Panc1 (cell line): ENCODE measurements around the gene CYB5B. TPM values are rescaled to one million over a fixed set of nuclear protein-coding genes. Genes with fewer than 3 reads are reported as not detected.
A peak's percentile ranks its signal among the peaks of the same experiment; 100 is the strongest.
"Not testable (repeated sequence)": the region's sequence is repeated elsewhere in the genome, so short reads cannot be mapped to it uniquely, and the experiment has no call there.

Source experiments
- ATAC-seq: fragments of 200-7000 bp; cut with Tn5 transposase; 2 replicates; pipeline ENCODE4 v1.9.1; 2020; ENCODE audit warnings: mild to moderate bottlenecking, moderate library complexity
- BruUV-seq: library from RNA; stranded (reverse); fragments of 400-500 nt; replicated peaks from 2 replicates; lab custom pipeline; 2021; lab: Mats Ljungman, UMichigan
- CTCF ChIA-PET: fragments of 300-600 bp; sonication (Branson Sonifier 250); formaldehyde crosslinking; loops from one replicate; lab custom pipeline; 2022; ENCODE audit warnings: antibody characterized with exemption; lab: Charles Lee
- POLR2A ChIA-PET: fragments of 300-600 bp; sonication (Branson Sonifier 250); formaldehyde crosslinking; loops from one replicate; lab custom pipeline; 2022; ENCODE audit warnings: antibody characterized with exemption; lab: Charles Lee
- DNase-seq: peaks from one replicate; pipeline ENCODE4 v3.0.0-alpha.2; 2010; ENCODE audit warnings: low read depth, low spot score
- H3K27ac ChIP-seq: 2 replicates; pipeline ENCODE4 v1.5.1; 2011; ENCODE audit warnings: mild to moderate bottlenecking, low read length, inconsistent platforms
- H3K27me3 ChIP-seq: fragments of 200-500 bp; sonication (Bioruptor generic); 2 replicates; pipeline ENCODE4 v1.6.0; 2014; ENCODE audit warnings: low read length, inconsistent platforms; ENCODE audit not compliant: control insufficient read depth, insufficient read depth
- H3K36me3 ChIP-seq: fragments of 200-500 bp; sonication (Bioruptor generic); 2 replicates; pipeline ENCODE4 v1.5.1; 2014; ENCODE audit warnings: inconsistent platforms, mild to moderate bottlenecking, low read length, moderate library complexity; ENCODE audit not compliant: control insufficient read depth, insufficient read depth
- H3K4me1 ChIP-seq: 2 replicates; pipeline ENCODE4 v1.5.1; 2011; ENCODE audit warnings: inconsistent platforms, mild to moderate bottlenecking, low read length, moderate library complexity; ENCODE audit not compliant: control insufficient read depth, insufficient read depth
- H3K4me3 ChIP-seq, 2 experiments: 2 replicates each; pipeline ENCODE4 v1.5.1; 2011 to 2012; ENCODE audit warnings: low read depth in 2 of 2, low read length in 2 of 2, mild to moderate bottlenecking in 2 of 2, inconsistent platforms in 1 of 2, moderate library complexity in 1 of 2
- H3K9me3 ChIP-seq: fragments of 200-500 bp; sonication (Bioruptor generic); 2 replicates; pipeline ENCODE4 v1.5.1; 2014; ENCODE audit warnings: low read depth, mild to moderate bottlenecking, inconsistent platforms, low read length, moderate library complexity; ENCODE audit not compliant: control insufficient read depth, insufficient read depth
- POLR2AphosphoS5 ChIP-seq: IDR thresholded peaks from 2 replicates; pipeline ENCODE4 v1.6.1; 2012; ENCODE audit warnings: mild to moderate bottlenecking, low read depth, low read length, moderate library complexity
- SIN3A ChIP-seq: IDR thresholded peaks from 2 replicates; pipeline ENCODE4 v1.6.1; 2012; ENCODE audit warnings: low read depth, mild to moderate bottlenecking, low read length, moderate library complexity, borderline replicate concordance; ENCODE audit not compliant: insufficient read depth
- TCF7L2 ChIP-seq: IDR thresholded peaks from 2 replicates; pipeline ENCODE4 v1.6.1; 2011; ENCODE audit warnings: mild to moderate bottlenecking, low read depth, low read length, inconsistent platforms
- in situ Hi-C: cut with HindIII; loops from 2 replicates; pipeline ENCODE4 v1.10.0; 2016; ENCODE audit warnings: low sequenced_read_pairs, low pct_unique_long_range_greater_than_20kb
- intact Hi-C: fragments of 100-400 bp; cut with micrococcal nuclease; formaldehyde crosslinking; loops from one replicate; pipeline ENCODE4 v1.10.0; 2022; ENCODE audit not compliant: unreplicated experiment
- total RNA-seq: library from RNA; stranded (reverse); gene quantifications from one replicate; pipeline ENCODE4 v1.2.1, GENCODE V29; 2021; ENCODE audit not compliant: unreplicated experiment
- TF ChIP-seq, protein P1 (sequence below): fragments of 450-650 bp; IDR thresholded peaks from 2 replicates; pipeline ENCODE4 v1.5.1; 2017; ENCODE audit warnings: mild to moderate bottlenecking
- TF ChIP-seq, protein P2 (sequence below), 2 experiments: IDR thresholded peaks; 2 replicates each; pipeline ENCODE4 v1.6.1; 2011 to 2012; ENCODE audit warnings: low read depth in 2 of 2, control low read depth in 1 of 2, low read length in 1 of 2, mild to moderate bottlenecking in 1 of 2, moderate library complexity in 1 of 2; ENCODE audit not compliant: insufficient read depth in 1 of 2

Gene CYB5B
- total RNA-seq, 1 experiment from 2014 or later: 326 TPM

DNA sequence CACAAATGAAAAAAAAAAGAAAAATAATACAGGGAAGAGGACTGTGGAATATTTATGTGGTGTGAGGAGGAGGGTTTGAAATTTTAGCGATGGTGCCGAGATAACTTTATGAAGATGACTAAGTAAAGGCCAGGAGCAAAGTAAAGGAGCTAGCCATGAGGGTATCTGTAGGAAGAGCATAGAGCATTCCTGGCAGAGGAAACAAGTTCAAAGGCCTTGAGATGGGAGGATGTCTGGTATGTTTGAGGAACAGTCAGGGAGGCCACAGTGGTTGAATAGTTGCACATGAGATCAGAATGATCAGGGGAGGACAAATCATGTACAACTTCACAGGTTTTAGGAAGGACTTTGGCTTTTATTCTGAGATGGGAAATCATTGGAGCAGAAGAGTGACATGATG is 4.2 kb downstream of the CYB5B start:
- BruUV-seq: no TSS peak
- POLR2A ChIA-PET: interaction anchor here (0.6 to 0.7 kb wide), 2 partner anchors 11 to 53 kb away, joined by 3 to 4 read pairs; no protein-coding TSS in a partner anchor
- Histone ChIP-seq H3K9me3 (no peaks in the 10 kb centered on the region), H3K4me3 (no peak overlapping the region), H3K27ac (peak overlapping the region; percentile 67), H3K36me3 (peaks cover 18% of the 10 kb centered on the region), H3K4me1 (peaks cover 8% of the 10 kb centered on the region; the same call in 1 of the 2 replicates), H3K27me3 (no peaks in the 10 kb centered on the region)
- no peak for ATAC-seq
- CTCF ChIA-PET: no interaction called here
- DNase-seq: no peak
- in situ Hi-C loops (no loop called here), intact Hi-C loops (no loop called here)
- TF ChIP-seq, protein P1, sequence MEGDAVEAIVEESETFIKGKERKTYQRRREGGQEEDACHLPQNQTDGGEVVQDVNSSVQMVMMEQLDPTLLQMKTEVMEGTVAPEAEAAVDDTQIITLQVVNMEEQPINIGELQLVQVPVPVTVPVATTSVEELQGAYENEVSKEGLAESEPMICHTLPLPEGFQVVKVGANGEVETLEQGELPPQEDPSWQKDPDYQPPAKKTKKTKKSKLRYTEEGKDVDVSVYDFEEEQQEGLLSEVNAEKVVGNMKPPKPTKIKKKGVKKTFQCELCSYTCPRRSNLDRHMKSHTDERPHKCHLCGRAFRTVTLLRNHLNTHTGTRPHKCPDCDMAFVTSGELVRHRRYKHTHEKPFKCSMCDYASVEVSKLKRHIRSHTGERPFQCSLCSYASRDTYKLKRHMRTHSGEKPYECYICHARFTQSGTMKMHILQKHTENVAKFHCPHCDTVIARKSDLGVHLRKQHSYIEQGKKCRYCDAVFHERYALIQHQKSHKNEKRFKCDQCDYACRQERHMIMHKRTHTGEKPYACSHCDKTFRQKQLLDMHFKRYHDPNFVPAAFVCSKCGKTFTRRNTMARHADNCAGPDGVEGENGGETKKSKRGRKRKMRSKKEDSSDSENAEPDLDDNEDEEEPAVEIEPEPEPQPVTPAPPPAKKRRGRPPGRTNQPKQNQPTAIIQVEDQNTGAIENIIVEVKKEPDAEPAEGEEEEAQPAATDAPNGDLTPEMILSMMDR: no peak
- TF ChIP-seq POLR2AphosphoS5: peak; percentile 20; the same call in 1 of the 2 replicates

DNA sequence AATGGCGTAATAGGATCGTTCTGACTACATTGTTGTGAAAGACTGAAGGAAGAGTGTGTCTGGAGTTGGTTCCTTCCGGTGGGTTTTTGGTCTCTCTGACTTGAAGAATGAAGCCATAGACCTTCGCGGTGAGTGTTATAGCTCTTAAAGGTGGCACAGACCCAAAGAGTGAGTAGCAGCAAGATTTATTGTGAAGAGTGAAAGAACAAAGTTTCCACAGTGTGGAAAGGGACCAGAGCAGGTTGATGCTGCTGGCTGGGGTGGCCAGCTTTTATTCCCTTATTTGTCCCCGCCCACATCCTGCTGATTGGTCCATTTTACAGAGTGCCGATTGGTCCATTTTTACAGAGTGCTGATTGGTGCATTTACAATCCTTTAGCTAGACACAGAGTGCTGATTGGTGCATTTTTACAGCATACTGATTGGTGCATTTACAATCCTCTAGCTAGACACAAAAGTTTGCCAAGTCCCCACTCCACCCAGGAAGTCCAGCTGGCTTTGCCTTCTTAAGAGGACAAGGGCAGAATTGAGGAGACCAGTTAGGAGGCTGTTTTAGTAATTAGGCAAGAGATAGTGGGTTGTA is 4.7 kb downstream of the CYB5B start:
- in situ Hi-C loops, intact Hi-C loops, ATAC-seq, H3K9me3 ChIP-seq, H3K4me1 ChIP-seq, H3K27me3 ChIP-seq, DNase-seq, H3K4me3 ChIP-seq: not testable (repeated sequence)
- ChIA-PET POLR2A (interaction anchor here (0.6 to 0.7 kb wide), 3 partner anchors 11 to 53 kb away, joined by 3 to 5 read pairs (median 4); no protein-coding TSS in a partner anchor), CTCF (interaction anchor here (0.5 kb wide), 1 partner anchor 25 kb away, joined by 8 read pairs; no protein-coding TSS in a partner anchor)
- H3K36me3 ChIP-seq: peaks cover 22% of the 10 kb centered on the region
- TSS peak; percentile 10 for BruUV-seq
- peak overlapping the region; percentile 20 for H3K27ac ChIP-seq

DNA sequence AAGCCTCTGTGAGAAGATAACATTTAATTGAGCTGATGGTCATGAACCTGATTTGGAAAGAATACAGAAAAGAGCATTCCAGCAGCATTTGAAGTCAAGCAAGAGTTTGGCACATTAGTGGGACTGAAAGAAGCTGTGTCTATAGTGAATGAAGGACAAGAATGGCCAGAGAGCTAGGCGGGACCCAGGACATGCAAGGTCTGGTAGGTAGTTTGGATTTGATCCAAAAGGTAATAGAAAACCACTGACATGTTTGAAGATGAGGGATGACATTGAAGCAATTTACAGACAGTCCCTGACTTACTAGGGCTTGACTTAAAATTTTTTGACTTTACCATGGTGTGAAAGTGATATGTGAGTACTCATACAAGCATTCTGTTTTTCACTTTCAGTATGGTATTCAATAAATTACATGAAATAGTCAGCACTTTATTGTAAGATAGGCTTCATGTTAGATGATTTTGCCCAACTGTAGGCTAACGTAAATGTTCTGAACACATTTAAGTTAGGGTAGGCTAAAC is 7.6 kb downstream of the CYB5B start:
- ChIA-PET CTCF (no interaction called here), POLR2A (no interaction called here)
- DNase-seq: no peak
- no peaks in the 10 kb centered on the region for H3K27me3 ChIP-seq
- no peak overlapping the region for H3K4me3 ChIP-seq
- peaks cover 19% of the 10 kb centered on the region; the same call in 1 of the 2 replicates for H3K36me3 ChIP-seq
- H3K27ac ChIP-seq: no peak overlapping the region
- ATAC-seq: no peak
- in situ Hi-C loops: no loop called here
- peaks cover 24% of the 10 kb centered on the region for H3K4me1 ChIP-seq
- BruUV-seq: TSS peak; percentile 13
- TF ChIP-seq, protein P2, sequence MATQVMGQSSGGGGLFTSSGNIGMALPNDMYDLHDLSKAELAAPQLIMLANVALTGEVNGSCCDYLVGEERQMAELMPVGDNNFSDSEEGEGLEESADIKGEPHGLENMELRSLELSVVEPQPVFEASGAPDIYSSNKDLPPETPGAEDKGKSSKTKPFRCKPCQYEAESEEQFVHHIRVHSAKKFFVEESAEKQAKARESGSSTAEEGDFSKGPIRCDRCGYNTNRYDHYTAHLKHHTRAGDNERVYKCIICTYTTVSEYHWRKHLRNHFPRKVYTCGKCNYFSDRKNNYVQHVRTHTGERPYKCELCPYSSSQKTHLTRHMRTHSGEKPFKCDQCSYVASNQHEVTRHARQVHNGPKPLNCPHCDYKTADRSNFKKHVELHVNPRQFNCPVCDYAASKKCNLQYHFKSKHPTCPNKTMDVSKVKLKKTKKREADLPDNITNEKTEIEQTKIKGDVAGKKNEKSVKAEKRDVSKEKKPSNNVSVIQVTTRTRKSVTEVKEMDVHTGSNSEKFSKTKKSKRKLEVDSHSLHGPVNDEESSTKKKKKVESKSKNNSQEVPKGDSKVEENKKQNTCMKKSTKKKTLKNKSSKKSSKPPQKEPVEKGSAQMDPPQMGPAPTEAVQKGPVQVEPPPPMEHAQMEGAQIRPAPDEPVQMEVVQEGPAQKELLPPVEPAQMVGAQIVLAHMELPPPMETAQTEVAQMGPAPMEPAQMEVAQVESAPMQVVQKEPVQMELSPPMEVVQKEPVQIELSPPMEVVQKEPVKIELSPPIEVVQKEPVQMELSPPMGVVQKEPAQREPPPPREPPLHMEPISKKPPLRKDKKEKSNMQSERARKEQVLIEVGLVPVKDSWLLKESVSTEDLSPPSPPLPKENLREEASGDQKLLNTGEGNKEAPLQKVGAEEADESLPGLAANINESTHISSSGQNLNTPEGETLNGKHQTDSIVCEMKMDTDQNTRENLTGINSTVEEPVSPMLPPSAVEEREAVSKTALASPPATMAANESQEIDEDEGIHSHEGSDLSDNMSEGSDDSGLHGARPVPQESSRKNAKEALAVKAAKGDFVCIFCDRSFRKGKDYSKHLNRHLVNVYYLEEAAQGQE (IDR thresholded peaks at IDR 0.05; ENCODE audit: insufficient read depth in 1 of 2, low read depth in 2 of 2, low read length in 1 of 2): no peak
- TF ChIP-seq POLR2AphosphoS5: no peak
- TF ChIP-seq, protein P1: no peak
- no peak for TF ChIP-seq SIN3A
- TF ChIP-seq TCF7L2: no peak
- intact Hi-C loops: no loop called here
- H3K9me3 ChIP-seq: no peaks in the 10 kb centered on the region
